Measurements from ENCODE around the gene FBXO9.

- TF ChIP-seq CTCF (IDR thresholded peaks at IDR 0.05) = no peak
- TF ChIP-seq EZH2phosphoT487 (IDR thresholded peaks at IDR 0.05) = no peak
These were observed 21.6 kb upstream of the FBXO9 start for GRCh38 chr6:53043581-53043980.

Data from neural progenitor cell (in vitro differentiated cells).